ENCODE data around the gene XYLT1.

Gene XYLT1

DNA sequence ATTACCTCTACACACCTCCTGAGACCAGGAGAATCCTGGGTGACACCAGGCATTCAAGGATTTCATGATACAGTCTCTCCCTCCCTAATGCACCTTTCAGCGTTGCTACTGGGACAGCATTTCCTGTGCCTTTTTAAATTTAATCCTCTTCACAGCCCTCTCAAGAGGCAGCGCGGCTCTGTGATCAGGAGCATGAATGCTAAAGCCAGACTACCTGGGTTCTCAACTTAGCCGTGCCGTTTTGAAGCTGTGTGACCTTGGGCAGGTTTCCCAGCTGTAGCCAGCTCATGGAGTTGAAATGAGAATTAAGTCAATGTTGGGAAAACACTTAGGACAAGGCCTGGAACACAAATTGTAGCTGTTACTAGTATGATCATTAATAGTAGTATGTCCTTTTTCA is 191.8 kb downstream of the XYLT1 start:
- DNase-seq (ENCODE audit: low read depth), result no peak

- no peak for DNase-seq (ENCODE audit: low read depth)
Measured at GRCh38 chr16:17277981-17278381, 192.8 kb downstream of the XYLT1 start.

GRCh38 chr16:17276610-17277009 is 194.2 kb downstream of the XYLT1 start:
- DNase-seq (ENCODE audit: low read depth), result no peak

- no peak for DNase-seq (ENCODE audit: low read depth)
Measured at GRCh38 chr16:17276010-17276530, 194.7 kb downstream of the XYLT1 start.

GRCh38 chr16:17275076-17276009 is 195.4 kb downstream of the XYLT1 start:
- DNase-seq (ENCODE audit: low read depth), result no peak

GRCh38 chr16:17273142-17273561 is 197.6 kb downstream of the XYLT1 start:
- no peak for DNase-seq (ENCODE audit: low read depth)

GRCh38 chr16:17272716-17273115 is 198.0 kb downstream of the XYLT1 start:
- DNase-seq (ENCODE audit: low read depth), result no peak

DNA sequence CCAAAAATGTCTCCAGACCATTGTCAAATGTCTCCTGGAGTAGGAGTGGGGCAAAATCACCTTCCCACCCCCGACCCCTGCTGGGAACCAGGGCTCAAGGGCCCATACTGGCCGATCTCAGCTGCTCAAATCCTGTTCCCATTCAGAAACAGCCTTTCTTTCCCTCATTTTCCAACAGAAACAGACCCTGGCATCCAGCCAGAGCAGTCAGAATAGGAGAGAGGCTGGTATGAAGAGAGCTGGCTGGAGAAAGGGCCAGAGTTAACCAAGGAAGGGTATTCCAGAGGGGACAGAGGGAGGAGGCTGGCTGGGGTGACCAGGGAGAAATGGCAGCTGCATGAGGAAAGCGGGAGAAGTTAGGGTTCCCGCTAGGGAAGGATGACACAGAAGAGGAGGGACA is 199.1 kb downstream of the XYLT1 start:
- no peak for DNase-seq (ENCODE audit: low read depth)

DNA sequence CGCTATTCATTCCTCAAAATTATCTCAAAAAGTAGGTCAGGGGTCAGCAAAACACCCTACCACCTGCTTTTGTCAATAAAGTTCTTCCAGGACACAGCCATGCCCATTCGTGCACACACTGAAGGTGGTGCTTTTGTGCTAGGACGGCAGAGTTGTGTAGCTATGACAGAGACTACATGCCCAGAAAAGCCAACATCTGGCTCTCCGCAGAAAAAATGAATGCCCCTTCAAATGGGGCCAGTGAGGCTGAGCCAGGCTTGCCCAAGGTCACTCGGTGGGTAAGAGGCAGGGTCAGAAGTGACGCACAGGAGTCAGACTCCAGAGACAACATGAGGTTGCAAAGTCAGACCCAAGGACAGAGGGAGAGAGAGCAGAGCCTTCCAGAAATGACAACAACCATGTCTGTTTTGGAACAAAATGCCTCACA is 200.1 kb downstream of the XYLT1 start:
- DNase-seq (ENCODE audit: low read depth), result no peak

DNA sequence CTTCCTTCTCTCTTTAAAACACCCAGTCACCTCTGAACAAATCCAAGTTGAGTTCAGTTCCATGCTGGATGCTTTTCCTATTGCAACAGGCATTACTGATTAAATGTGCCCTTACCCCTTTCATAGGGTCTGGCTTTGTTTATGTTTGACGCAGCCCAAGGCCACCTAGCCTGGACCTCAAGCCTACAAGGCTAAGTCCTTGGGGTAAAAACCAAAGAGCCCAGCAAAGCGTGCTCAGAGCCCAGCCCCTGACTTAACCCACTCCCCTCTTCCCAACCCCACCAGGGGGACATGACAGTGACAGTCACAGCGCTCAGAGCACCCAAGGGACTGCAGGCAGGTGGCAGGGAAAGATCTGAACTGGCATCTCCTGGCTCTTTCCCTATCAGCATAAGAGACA is 200.6 kb downstream of the XYLT1 start:
- no peak for DNase-seq (ENCODE audit: low read depth)

- DNase-seq (ENCODE audit: low read depth), result no peak
Measured at GRCh38 chr16:17269439-17269838, 201.3 kb downstream of the XYLT1 start.

DNA sequence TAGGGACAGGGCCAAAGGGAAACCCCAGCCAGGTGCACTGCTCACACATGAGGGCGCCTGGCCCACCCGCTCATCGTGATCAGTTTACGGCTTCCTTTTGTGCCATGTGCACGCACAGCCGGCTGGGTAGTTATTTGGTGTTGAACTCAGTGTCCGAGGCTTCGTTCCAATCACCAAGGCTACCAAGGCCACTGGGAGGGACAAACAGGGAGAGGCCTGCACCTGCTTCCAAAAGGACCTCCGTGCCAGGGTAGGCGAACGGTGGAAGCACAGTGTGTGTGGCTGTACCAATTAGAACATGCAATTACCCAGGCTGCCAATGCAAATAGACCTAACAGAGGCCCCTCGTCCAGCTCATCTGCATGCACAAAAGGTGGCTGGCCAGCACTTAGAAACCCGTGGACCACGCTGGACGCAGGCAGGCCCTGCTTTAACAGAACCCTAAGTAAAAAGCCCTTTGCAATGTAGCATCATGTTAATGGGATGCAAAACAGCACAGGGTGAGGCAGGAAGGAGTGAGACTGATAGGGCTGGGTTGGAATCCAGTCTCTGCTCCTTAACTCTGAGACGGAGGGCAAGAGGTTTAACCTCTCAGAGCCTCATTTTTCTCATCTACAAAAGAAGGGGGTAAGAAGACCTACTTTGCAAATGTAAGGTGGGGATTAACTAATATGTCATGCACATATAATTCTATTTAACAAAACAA is 204.0 kb downstream of the XYLT1 start:
- DNase-seq (ENCODE audit: low read depth), result no peak

GRCh38 chr16:17265154-17265553 is 205.6 kb downstream of the XYLT1 start:
- DNase-seq (ENCODE audit: low read depth), result no peak

- DNase-seq (ENCODE audit: low read depth), result no peak
Measured at GRCh38 chr16:17261197-17261858, 209.4 kb downstream of the XYLT1 start.

DNA sequence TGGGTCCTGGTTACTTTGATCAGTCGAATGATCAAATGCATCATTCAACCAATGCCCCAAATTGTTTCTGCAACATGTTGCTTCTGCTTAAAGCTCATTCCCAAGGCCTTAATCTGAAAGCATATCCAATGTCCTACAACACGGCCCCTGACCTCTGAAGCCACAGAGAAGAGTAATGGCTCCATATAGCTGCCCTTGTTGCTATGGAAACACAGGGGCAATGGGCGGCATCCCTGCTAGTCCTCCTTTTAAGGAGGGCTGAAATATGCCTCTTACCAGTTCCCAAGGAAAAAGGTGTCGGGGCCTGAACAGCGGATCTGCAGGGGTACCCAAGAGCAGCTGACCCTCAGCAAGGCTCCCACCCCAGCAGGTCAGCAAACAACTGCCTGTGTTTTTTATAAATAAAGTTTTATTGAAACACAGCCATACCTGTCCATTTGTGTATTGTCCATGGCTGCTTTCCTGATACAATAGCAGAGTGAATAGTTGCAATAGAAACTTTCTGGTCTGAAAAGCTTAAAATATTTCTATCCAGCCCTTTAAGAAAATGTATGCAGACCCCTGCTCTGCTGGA is 210.4 kb downstream of the XYLT1 start:
- DNase-seq (ENCODE audit: low read depth), result no peak

GRCh38 chr16:17259751-17260270 is 210.9 kb downstream of the XYLT1 start:
- no peak for DNase-seq (ENCODE audit: low read depth)

DNA sequence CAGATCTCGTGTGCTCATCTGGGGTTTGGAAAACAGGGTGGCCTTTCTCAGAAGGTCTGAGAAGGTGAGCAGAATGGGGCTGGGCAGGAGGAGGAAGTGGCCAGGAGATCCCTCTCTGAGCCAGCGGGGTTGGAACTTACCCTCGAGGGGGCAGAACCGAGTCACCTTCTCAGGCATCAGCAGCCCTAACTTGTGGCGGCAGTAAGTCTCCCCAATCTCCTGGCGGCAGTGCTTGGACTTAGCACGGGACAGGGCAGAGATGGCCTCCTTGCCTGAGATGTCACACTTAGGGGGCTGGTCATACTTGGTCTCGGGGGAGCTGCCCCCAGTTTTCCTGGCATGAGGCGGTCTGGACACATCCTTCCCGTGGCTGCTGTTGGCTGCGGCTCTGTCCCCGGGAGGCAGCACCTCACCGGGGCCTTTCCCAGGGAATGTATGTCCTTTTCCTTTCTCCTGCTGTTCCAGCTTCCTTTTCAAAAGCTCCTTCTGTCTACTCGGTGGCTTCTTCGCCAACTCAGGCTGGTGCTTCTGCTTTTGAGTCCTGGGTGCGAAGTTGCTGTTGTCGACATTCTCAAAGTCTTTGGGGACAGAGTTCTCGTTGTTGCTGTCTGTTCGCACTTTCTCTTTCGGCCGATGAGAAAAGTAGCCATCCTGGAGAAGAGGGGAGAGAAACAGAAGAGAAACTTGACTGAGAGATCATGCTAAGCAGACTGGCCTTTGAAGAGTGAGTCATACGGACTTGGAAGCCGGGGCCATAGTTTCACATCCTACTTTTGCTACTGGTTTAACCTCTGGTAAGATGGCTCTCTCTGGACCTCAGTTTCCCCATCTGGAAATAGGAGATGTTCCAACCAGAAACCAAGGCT is 211.7 kb downstream of the XYLT1 start:
- DNase-seq (ENCODE audit: low read depth), result no peak

- DNase-seq (ENCODE audit: low read depth), result no peak
Measured at GRCh38 chr16:17258077-17258599, 212.6 kb downstream of the XYLT1 start.

DNA sequence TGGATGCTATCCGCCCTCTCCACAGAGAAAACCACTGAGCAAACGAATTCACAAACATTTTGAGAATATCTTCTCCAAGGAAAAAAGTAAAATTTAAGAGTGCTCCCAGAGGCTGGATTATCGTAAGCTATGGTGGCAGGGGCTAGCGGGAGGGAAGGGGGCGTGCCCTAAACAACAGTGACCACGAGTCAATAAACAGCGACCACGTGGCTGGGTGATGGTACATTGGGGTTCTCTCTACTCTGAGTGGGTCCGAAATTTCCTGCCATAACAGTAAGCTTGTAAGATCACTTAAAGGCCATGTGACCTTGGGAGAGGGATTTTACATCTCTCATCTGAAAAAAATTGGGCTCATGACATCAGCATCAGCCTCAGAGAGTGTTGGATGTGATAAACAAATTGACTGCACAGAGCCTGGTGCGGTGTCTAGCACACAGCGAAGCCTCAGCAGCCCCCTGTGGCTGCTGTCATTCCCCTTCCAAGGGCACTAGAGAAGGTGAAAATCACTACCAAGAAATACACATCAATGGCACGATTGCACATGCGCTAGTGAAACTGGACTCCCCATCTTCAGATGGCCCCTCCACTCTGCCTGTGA is 213.2 kb downstream of the XYLT1 start:
- no peak for DNase-seq (ENCODE audit: low read depth)

- DNase-seq (ENCODE audit: low read depth), result no peak
Measured at GRCh38 chr16:17252701-17253100, 218.1 kb downstream of the XYLT1 start.
